ENCODE measurements around the gene PCDH1. TPM values are rescaled to one million over a fixed set of nuclear protein-coding genes. Genes with fewer than 3 reads are reported as not detected.

Gene PCDH1
- total RNA-seq, 4 donors from 2014 or later, result 92.5 to 217 (median 164) TPM

- no peaks in the 10 kb centered on the region for H3K9me3 ChIP-seq
- no peak for TF ChIP-seq EP300 (IDR thresholded peaks at IDR 0.05; ENCODE audit: low read depth)
- TF ChIP-seq POLR2AphosphoS5 (IDR thresholded peaks at IDR 0.05), result no peak
- TF ChIP-seq POLR2A (IDR thresholded peaks at IDR 0.05), result no peak
- no peak for TF ChIP-seq CTCF (IDR thresholded peaks at IDR 0.05)
- H3K27ac ChIP-seq, result no peak overlapping the region
- H3K4me3 ChIP-seq, result no peak overlapping the region
- H3K27me3 ChIP-seq, result peaks cover 11% of the 10 kb centered on the region
- 70 to 75% methylated on average over 4 of the region's 4 CpGs for WGBS, 2 donors (ENCODE audit: low coverage in 1 of 2)
- intact Hi-C loops (cut with DNase I; ENCODE audit: low total_unique reads) (no loop called here), in situ Hi-C loops (cut with MboI; ENCODE audit: low pct_ligation_motif_present in 1 of 4, low pct_unique_long_range_greater_than_20kb in 1 of 4, low sequenced_read_pairs in 3 of 4) (no loop called here)
- no peak for DNase-seq
- no peaks in the 10 kb centered on the region for H3K36me3 ChIP-seq
- peaks cover 0 to 4% (median under 1%) of the 10 kb centered on the region in 4 donors for H3K4me1 ChIP-seq
Observed at GRCh38 chr5:141828162-141828561, 50.0 kb downstream of the PCDH1 start.

GRCh38 chr5:141826674-141827073 is 51.5 kb downstream of the PCDH1 start:
- peaks cover 7% of the 10 kb centered on the region for H3K27me3 ChIP-seq
- intact Hi-C loops (cut with DNase I; ENCODE audit: low total_unique reads), result no loop called here
- H3K27ac ChIP-seq, result peak overlapping the region in 1 of 4 donors; percentile 12
- H3K4me1 ChIP-seq, result peaks cover 0 to 11% (median 0%) of the 10 kb centered on the region in 4 donors
- no peak for TF ChIP-seq POLR2AphosphoS5 (IDR thresholded peaks at IDR 0.05)
- H3K4me3 ChIP-seq, result no peak overlapping the region
- in situ Hi-C loops (cut with MboI; ENCODE audit: low pct_ligation_motif_present in 1 of 4, low pct_unique_long_range_greater_than_20kb in 1 of 4, low sequenced_read_pairs in 3 of 4), result no loop called here
- 50 to 78% methylated on average over 1 to 4 of the region's 4 CpGs for WGBS, 2 donors (ENCODE audit: low coverage in 1 of 2)
- no peaks in the 10 kb centered on the region for H3K9me3 ChIP-seq
- DNase-seq, result no peak
- H3K36me3 ChIP-seq, result no peaks in the 10 kb centered on the region

GRCh38 chr5:141825791-141826560 is 52.2 kb downstream of the PCDH1 start:
- no peak overlapping the region for H3K27ac ChIP-seq
- no peaks in the 10 kb centered on the region for H3K9me3 ChIP-seq
- 51 to 63% methylated on average over 3 to 10 of the region's 10 CpGs for WGBS, 2 donors (ENCODE audit: low coverage in 1 of 2)
- H3K4me1 ChIP-seq, result peaks cover 0 to 12% (median 0%) of the 10 kb centered on the region in 4 donors
- intact Hi-C loops (cut with DNase I; ENCODE audit: low total_unique reads), result no loop called here
- in situ Hi-C loops (cut with MboI; ENCODE audit: low pct_ligation_motif_present in 1 of 4, low pct_unique_long_range_greater_than_20kb in 1 of 4, low sequenced_read_pairs in 3 of 4), result no loop called here
- H3K27me3 ChIP-seq, result peaks cover 6% of the 10 kb centered on the region
- no peaks in the 10 kb centered on the region for H3K36me3 ChIP-seq
- DNase-seq, result no peak
- no peak overlapping the region for H3K4me3 ChIP-seq
- TF ChIP-seq POLR2AphosphoS5 (IDR thresholded peaks at IDR 0.05) (no peak), CTCF (IDR thresholded peaks at IDR 0.05) (peak in 4 of 5 experiments; percentile 9 to 26 (median 24)), EP300 (IDR thresholded peaks at IDR 0.05; ENCODE audit: low read depth) (no peak)

GRCh38 chr5:141825241-141825671 is 53.0 kb downstream of the PCDH1 start:
- H3K27ac ChIP-seq, result no peak overlapping the region
- intact Hi-C loops (cut with DNase I; ENCODE audit: low total_unique reads), result no loop called here
- no peaks in the 10 kb centered on the region for H3K9me3 ChIP-seq
- no peak for DNase-seq
- no peaks in the 10 kb centered on the region for H3K36me3 ChIP-seq
- no peak overlapping the region for H3K4me3 ChIP-seq
- peaks cover 0 to 12% (median 0%) of the 10 kb centered on the region in 4 donors for H3K4me1 ChIP-seq
- in situ Hi-C loops (cut with MboI; ENCODE audit: low pct_ligation_motif_present in 1 of 4, low pct_unique_long_range_greater_than_20kb in 1 of 4, low sequenced_read_pairs in 3 of 4), result no loop called here
- 42 to 67% methylated on average over 2 to 10 of the region's 10 CpGs for WGBS, 2 donors (ENCODE audit: low coverage in 1 of 2)
- TF ChIP-seq POLR2AphosphoS5 (IDR thresholded peaks at IDR 0.05) (no peak), CTCF (IDR thresholded peaks at IDR 0.05) (no peak)
- H3K27me3 ChIP-seq, result peaks cover 6% of the 10 kb centered on the region

Measured in transverse colon (tissue), 4 donors.